GM21390 (cell line): Measurements from ENCODE around the gene XPNPEP1.
"Not testable (repeated sequence)": the region's sequence is repeated elsewhere in the genome, so short reads cannot be mapped to it uniquely, and the experiment has no call there.

Experiments
- ATAC-seq: cut with Tn5 transposase; IDR thresholded peaks from one replicate; pipeline ENCODE4 v1.9.1; 2021; ENCODE audit not compliant: unreplicated experiment

Gene XPNPEP1

DNA sequence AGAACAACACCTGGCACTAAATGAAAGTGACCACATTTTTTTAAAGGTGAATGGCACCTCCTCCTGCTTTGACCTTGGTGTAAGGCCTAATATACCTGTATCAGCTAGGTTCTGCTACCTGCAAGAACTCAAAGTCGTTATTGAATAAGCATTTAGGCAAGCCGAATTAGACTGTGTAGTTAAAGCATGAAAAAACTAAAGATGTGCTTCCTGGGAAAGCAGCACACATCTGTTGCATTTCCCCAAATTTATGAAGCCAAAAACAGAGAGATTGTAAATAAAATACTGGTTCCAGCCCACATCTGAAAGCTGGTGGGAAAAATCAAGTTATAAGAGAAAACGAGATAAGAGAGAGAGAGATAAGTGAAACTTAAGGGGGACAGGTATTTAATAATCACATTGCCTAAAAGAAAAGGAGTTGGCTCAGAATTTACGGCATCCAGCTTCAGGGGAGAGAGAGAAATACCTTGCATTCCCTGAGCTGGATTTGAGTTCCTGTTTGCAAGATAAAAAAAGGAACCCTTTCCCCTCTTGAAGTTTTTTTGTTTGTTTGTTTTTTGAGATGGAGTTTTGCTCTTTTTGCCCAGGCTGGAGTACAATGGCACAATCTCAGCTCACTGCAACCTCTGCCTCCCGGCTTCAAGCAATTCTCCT is 1.8 kb upstream of the XPNPEP1 start:
- no peak for ATAC-seq

DNA sequence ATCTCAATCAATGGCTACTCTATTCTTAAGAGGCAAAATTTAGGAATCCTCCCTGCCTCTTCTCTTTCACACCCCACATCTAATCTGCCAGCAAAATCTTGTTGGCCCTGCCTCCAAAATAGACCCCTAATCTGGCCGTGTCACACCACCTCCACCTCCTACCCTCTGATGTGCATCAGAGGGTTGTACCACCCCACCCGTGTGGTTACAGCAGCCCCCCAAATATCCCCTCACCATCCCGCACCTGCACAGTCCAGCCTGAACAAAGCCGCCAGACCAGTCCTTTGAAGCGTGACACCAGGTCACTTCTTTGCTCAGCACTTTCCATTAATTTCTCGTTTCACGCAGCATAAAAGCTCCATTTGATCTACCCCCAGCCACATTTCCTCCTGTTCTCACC is 776 bp upstream of the XPNPEP1 start:
- ATAC-seq = no peak

- ATAC-seq = no peak
These were observed 844 bp downstream of the XPNPEP1 start for GRCh38 chr10:109922358-109922975.

GRCh38 chr10:109920016-109920415 is 3.3 kb downstream of the XPNPEP1 start:
- ATAC-seq = no peak

DNA sequence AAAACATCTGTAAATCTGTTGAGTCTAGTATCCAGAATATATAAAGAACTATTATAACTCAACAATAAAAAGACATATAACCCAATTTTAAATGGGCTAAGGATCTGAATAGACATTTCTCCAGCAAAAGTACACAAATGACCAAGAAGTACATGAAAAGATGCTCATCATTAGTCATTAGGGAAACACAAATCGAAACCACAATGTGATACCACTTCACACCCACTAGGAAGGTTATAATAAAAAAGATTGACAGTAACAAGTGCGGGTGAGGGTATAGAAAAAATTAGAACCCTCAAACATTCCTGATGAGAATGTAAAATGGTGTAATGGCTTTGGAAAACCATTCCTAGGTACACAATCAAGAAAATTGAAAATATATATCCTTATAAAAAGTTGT is 4.1 kb downstream of the XPNPEP1 start:
- no peak for ATAC-seq

DNA sequence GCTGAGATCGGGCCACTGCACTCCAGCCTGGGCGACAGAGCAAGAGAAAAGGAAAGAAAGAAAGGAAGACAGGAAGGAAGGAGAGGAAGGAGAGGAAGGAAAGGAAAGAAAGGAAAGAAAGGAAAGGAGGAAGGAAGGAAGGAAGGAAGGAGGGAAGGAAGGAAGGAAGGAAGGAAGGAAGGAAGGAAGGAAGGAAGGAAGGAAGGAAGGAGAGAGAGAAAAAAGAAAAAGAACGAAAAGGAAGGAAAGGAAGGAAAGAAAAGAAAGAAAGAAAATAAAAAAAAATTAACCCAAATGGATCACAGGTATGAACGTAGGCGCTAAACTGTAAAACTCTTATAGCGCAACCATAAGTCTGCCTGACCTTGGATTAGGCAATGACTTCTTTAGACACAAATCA is 4.6 kb downstream of the XPNPEP1 start:
- not testable (repeated sequence) for ATAC-seq

- no peak for ATAC-seq
These were observed 7.7 kb downstream of the XPNPEP1 start for GRCh38 chr10:109915566-109915965.

DNA sequence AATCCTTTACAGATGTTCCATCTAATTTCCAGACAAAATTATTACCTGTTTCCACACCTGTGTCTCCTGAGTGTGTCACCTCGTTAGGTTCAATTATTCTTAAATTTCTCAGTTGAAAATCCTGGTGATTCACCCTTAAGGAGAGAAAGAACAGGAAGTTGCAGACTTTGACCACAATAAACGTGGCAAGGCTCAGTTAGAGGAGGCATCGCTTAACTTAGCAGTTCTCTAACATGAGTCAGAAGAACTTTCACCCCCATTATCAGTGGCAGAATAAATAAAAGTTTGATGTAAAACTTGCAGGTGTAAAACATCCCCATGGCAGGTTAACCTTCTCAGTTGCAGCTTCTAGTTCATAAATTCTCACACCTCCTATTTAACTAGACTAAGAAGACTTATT is 8.3 kb downstream of the XPNPEP1 start:
- ATAC-seq = peak; percentile 43

DNA sequence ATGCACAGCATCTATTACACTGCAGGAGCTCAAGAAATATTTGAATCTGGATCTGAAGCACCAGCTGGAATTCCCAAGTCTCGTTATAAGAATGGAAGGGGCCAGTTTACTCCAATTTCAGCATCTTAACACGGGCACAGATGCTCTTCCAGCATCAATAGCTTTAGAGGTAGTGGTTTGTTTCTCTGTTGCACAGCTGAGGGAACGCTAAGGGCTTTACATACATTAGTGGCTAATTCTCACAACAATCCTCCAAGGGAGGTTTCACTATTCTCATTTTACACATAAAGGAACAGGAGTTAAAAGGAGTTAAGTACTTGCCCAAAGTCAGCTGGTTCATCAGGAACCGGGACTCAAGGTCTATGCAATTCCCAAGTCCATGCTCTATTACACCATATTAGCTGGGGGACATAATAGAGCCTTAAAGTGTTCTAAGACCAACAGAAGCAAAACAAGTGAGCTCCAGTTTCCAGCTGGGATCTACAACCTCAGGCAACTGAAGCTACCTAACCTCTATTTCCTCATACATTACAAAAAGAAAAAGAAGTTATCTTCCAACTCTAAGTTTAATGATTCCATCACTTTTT is 9.9 kb downstream of the XPNPEP1 start:
- no peak for ATAC-seq

DNA sequence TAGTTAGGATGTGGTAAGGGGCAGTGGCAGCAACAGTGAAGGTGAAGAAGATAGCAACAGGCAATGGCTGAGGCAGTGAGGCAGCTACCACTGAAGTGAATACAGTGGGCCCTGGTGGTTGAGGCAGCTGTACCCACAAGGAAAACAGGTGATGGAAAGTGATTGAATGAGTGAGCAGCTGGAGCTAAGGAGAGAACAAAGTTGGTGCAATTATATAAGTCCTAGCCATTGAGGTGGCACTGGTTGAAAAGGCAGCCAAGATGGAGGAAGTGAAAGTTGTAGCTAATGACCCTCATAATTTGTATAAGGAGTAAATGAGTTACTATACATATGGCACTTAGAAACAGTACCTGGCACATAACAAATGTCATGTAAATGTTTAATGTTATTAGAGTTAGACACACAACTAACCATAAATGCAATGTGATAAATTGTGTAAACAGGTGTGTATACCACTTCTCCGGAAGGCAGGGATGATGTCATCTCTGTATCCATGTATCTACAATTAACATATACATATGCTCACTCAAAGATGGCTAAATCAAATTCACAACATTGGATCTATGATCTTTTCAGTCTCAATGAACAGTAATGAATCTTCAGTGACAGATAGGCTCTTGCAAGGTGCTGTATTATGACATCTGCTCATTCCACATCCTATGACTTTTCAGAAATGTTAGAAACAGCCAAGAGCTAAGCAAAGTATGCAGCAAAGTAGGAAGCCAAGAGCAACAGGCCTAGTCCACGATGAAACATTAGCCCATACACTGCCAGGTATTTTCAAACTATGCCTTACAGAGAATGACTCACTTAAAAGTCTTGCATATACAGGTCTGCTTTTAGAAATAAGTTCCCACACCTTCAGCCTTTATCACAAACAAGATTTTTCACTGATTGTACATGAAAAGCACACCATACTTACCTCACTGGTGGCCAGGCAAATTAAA is 10.7 kb downstream of the XPNPEP1 start:
- peak; percentile 71 for ATAC-seq

GRCh38 chr10:109911903-109912302 is 11.4 kb downstream of the XPNPEP1 start:
- no peak for ATAC-seq

DNA sequence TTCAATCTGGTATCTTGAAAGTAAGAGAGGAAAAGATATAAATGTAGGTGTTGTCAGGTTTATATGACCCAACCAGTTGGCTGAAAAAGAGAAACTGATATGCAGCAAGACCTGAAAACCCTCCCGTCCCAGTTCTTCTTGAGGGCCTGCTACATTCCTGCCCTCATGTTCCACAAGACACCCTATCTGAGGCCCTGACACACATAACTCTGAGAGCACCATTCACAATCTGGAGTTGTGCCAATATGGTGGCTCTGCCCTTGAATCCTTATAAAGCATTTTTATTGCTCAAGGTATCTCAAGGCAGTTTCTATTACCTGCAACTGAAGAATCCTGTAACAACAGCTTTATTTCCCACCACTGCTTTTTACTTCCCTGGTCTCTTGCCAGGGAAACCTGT is 17.0 kb downstream of the XPNPEP1 start:
- no peak for ATAC-seq

DNA sequence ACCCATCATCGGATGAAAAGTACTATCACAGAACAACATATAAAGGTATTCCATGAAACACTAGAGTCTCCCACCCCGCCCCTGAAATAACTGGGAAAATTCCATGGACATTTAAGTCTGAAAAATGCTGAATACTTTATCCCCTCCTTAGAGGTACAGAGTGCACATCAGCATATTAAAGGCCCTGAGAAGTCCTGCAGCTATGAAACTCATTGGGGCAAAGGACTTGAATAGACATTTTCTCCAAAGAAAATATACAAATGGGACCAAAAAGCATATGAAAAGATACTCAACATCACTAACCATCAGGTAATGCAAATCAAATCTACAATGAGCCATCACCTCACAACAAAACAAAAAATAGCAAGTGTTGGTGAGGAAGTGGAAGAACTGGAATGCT is 18.9 kb downstream of the XPNPEP1 start:
- no peak for ATAC-seq

DNA sequence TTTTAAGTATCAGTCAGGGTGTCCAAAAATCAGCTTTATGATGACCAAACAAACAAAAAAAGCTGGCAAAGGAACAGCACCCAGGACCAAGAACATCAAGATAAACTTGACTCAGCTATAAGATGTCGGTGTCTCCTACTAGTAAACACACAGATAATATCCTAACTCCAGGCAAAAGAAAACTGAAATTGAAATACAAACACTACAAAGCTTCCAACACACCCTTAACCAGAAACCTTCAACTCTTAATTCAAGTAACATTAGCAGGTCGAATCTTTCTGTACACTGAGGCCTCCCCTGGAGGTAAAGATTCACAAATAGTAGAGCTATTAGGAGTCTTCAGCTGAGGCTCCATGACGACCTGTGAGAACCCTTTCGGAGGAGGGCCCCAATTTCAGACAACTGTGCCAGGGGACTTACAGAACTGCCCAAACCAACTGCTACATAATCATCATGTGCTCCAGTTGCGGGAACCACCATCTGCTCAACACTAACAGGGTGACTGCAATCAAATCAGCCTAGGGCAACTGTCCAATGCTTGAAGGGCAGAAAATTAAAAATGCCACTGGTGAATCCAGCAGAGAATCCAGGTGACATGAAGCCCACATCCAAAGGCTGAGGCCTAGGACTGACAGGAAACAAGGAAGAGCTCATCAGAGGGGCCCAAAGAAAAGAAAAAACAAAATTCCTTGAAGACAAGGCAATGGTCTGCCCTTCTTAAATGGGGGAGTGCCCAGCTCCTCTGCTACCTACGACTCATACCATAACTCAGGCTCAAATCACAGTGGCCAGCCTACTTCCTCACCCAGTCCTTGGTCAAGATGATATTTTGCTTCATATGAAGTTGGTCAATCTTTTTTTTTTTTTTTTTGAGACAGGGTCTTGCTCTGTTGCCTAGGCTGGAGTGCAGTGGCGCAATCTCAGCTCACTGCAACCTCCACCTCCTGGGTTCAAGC is 20.0 kb downstream of the XPNPEP1 start:
- peak; percentile 47 for ATAC-seq

DNA sequence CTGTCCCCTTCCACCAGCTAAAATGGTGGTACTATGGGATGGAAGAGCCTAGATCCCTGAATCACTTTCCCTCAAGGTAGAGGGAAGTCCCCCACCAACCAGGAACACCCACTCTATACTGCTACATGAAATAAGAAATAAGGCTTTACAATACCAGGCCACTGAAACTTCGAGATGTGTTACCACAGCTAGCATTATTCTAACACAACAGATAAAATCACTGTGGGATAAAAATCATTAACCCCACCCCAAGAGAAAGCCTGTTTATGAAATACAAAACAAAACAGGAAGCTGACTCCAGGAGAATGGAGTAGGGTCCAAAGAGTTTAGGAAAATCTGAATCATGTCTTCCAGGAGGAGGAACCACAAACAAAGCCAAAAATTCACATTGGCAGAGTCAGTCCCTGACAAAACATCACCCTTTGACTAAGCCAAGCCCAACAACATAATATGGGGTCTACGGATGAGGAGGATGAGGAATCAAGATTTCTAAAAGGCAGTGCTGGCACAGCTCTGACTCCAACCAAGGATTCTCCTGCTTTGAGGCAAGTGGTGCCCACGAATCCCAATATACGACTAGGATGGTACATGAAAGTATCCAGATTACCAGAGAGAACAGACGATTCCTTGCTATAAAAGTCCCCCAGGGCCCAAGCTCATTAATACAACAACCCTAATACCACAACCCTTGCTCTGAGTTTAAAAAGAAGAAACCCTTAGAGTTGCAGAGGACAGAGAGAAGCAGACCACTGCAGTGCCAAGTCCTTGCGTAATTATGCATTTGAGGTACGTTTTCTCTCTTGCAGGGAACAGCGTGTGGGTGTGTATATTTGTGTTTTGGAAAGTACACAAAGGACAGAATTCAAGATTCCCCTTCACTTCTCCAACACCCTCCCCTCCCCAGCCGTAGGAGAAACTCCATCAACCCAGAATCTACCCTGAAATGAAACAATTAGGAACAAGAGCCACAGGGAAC is 23.7 kb downstream of the XPNPEP1 start:
- ATAC-seq = no peak

DNA sequence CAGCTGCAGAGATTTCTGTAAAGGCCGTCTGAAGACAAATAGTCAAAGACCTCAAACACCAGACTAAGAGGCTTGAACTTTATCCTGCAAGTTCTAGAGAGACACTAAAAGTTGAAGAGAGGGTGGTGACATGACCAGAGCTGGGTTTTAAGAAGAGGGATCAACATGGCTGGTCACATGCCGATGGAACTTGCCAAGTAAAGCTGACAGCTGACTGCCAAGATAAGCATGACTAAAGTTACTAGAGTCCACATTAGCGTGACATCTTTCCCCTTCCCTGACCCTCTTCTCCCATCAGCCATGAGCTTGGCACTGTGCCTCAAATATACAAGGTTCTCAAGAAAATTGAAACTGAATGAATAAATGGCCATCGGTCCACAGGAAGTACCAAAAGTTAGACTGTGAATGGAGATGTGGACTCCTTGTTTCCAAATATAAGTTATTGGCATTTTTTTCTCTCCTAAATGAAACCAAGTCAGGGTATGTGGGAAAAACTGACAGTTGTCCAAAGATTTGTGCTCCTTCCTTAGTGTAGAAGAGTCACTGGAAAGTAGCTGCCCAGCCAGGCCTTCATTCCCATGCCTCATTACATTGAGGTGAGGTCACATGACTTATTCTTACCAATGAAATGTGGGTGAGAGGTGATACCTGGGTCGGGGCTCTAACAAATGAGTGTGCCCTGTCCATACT is 24.5 kb downstream of the XPNPEP1 start:
- ATAC-seq = no peak

DNA sequence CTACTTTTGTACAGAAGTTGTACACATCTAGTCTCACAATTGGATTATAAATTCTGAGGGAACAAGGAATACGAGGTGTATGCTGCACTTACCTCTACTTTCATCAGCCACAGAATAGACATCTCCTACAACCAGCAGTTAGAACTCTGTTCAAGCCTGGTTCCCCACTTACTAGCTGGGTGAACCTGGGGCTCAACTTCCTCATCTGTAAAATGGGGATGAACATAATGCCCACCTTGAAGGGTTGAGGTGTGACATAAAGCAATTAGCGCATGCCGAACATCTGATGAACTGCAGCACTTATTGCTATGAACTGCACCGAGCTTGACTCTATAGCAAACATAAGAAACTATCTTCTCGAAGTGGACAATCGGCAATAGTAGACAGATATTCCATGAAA is 25.3 kb downstream of the XPNPEP1 start:
- ATAC-seq = no peak

GRCh38 chr10:109895848-109896247 is 27.5 kb downstream of the XPNPEP1 start:
- ATAC-seq = no peak
